ENCODE results near the gene TBXAS1. TPM values are rescaled to one million over a fixed set of nuclear protein-coding genes. Genes with fewer than 3 reads are reported as not detected.

Gene TBXAS1
- total RNA-seq, 1 donor = 67.8 TPM

- Histone ChIP-seq H3K9me3 (ENCODE audit: low read depth, low read length) (peaks cover 19% of the 10 kb centered on the region), H3K27me3 (ENCODE audit: insufficient read depth, low read length) (no peaks in the 10 kb centered on the region), H3K4me1 (ENCODE audit: insufficient read depth, low read length) (peaks cover 9% of the 10 kb centered on the region), H3K4me3 (ENCODE audit: low read length) (no peak overlapping the region)
These were observed 238.0 kb downstream of the TBXAS1 start for GRCh38 chr7:140067052-140067451.

- H3K4me1 ChIP-seq (ENCODE audit: insufficient read depth, low read length) = peaks cover 7% of the 10 kb centered on the region
- H3K4me3 ChIP-seq (ENCODE audit: low read length) = no peak overlapping the region
- H3K27me3 ChIP-seq (ENCODE audit: insufficient read depth, low read length) = no peaks in the 10 kb centered on the region
- H3K9me3 ChIP-seq (ENCODE audit: low read depth, low read length) = peaks cover 19% of the 10 kb centered on the region
These were observed 239.0 kb downstream of the TBXAS1 start for GRCh38 chr7:140068033-140068432.

GRCh38 chr7:140069298-140069949 is 240.4 kb downstream of the TBXAS1 start:
- no peaks in the 10 kb centered on the region for H3K4me1 ChIP-seq (ENCODE audit: insufficient read depth, low read length)
- H3K9me3 ChIP-seq (ENCODE audit: low read depth, low read length) = peaks cover 19% of the 10 kb centered on the region
- H3K4me3 ChIP-seq (ENCODE audit: low read length) = no peak overlapping the region
- no peaks in the 10 kb centered on the region for H3K27me3 ChIP-seq (ENCODE audit: insufficient read depth, low read length)

Other genes starting within 250 kb of the TBXAS1 start
- gene HIPK2, start 51.3 kb upstream of the TBXAS1 start, total RNA-seq = 14.2 TPM
- 70.6 TPM for gene PARP12, start 233.7 kb downstream of the TBXAS1 start, total RNA-seq

Data from mononuclear cell (primary cell).